DND-41 (cell line): Measurements from ENCODE around the gene UBL7.

Experiments
- ATAC-seq: fragments of 200-7000 bp; cut with Tn5 transposase; 3 replicates; pipeline ENCODE4 v1.9.1; 2021; ENCODE audit warnings: low read depth; ENCODE audit not compliant: insufficient read depth
- DNase-seq: peaks from one replicate; pipeline ENCODE4 v3.0.0-alpha.2; 2020
- H2AFZ ChIP-seq: 2 replicates; pipeline ENCODE4 v1.6.0; 2012; ENCODE audit warnings: low read depth, low read length
- H3K27ac ChIP-seq: 2 replicates; pipeline ENCODE4 v1.5.1; 2012; ENCODE audit warnings: low read length, inconsistent platforms
- H3K27me3 ChIP-seq: fragments of 200-600 bp; sonication (generic); 2 replicates; pipeline ENCODE4 v1.6.0; 2012; ENCODE audit warnings: low read length, mild to moderate bottlenecking, inconsistent platforms; ENCODE audit not compliant: insufficient read depth, poor library complexity
- H3K36me3 ChIP-seq: 2 replicates; pipeline ENCODE4 v1.5.1; 2012; ENCODE audit warnings: low read length, inconsistent platforms; ENCODE audit not compliant: insufficient read depth
- H3K4me1 ChIP-seq: 2 replicates; pipeline ENCODE4 v1.5.1; 2012; ENCODE audit warnings: mild to moderate bottlenecking, low read length; ENCODE audit not compliant: insufficient read depth
- H3K4me2 ChIP-seq: 2 replicates; pipeline ENCODE4 v1.6.0; 2012; ENCODE audit warnings: mild to moderate bottlenecking, moderate library complexity, low read length, inconsistent platforms; ENCODE audit not compliant: insufficient read depth
- H3K4me3 ChIP-seq, 2 experiments: fragments of 200-600 bp in 1 of 2; shearing (Covaris generic) in 1 of 2; 2 replicates each; pipeline ENCODE4 v1.5.1; 2012 to 2016; ENCODE audit warnings: inconsistent platforms in 2 of 2, low read length in 2 of 2, mild to moderate bottlenecking in 2 of 2, low read depth in 1 of 2, moderate library complexity in 1 of 2
- H3K79me2 ChIP-seq: 2 replicates; pipeline ENCODE4 v1.6.0; 2012; ENCODE audit warnings: low read length, inconsistent platforms; ENCODE audit not compliant: insufficient read depth
- H3K9ac ChIP-seq: 2 replicates; pipeline ENCODE4 v1.6.0; 2012; ENCODE audit warnings: low read depth, mild to moderate bottlenecking, inconsistent platforms, low read length, moderate library complexity
- H3K9me3 ChIP-seq: 2 replicates; pipeline ENCODE4 v1.5.1; 2012; ENCODE audit warnings: low read length, moderate library complexity, mild to moderate bottlenecking, inconsistent platforms; ENCODE audit not compliant: insufficient read depth, severe bottlenecking
- H4K20me1 ChIP-seq: 2 replicates; pipeline ENCODE4 v1.6.0; 2012; ENCODE audit warnings: low read length; ENCODE audit not compliant: insufficient read depth
- CTCF ChIP-seq: IDR thresholded peaks from 2 replicates; pipeline ENCODE4 v1.5.1; 2012; ENCODE audit warnings: borderline replicate concordance, low read length, moderate library complexity, mild to moderate bottlenecking; ENCODE audit not compliant: poor library complexity, severe bottlenecking; ENCODE audit errors: extremely low read depth
- EZH2 ChIP-seq: IDR thresholded peaks from 3 replicates; pipeline ENCODE4 v1.6.1; 2012; ENCODE audit warnings: borderline replicate concordance, low read depth, mild to moderate bottlenecking, moderate library complexity, low read length, inconsistent platforms; ENCODE audit not compliant: severe bottlenecking

UBL7 gene

GRCh38 chr15:74403588-74403919 is 57.4 kb downstream of the UBL7 start:
- ATAC-seq = no peak
- Histone ChIP-seq H3K4me2 (peak overlapping the region; percentile 40), H4K20me1 (no peaks in the 10 kb centered on the region), H3K4me1 (peaks cover 58% of the 10 kb centered on the region), H3K27me3 (no peaks in the 10 kb centered on the region), H2AFZ (no peak overlapping the region), H3K9ac (peak overlapping the region; percentile 38), H3K9me3 (no peaks in the 10 kb centered on the region), H3K79me2 (no peaks in the 10 kb centered on the region), H3K27ac (peak overlapping the region; percentile 99), H3K4me3 (no peak overlapping the region), H3K36me3 (no peaks in the 10 kb centered on the region)
- DNase-seq = no peak
- TF ChIP-seq EZH2 = no peak
- no peak for TF ChIP-seq CTCF

GRCh38 chr15:74402873-74403587 is 57.9 kb downstream of the UBL7 start:
- peak overlapping the region; percentile 99 for H3K27ac ChIP-seq
- 0 out of 4 replicates have a peak overlapping the region, but pooled peaks of 1 of the 2 experiments have one; percentile 9 for H3K4me3 ChIP-seq
- H3K79me2 ChIP-seq = no peaks in the 10 kb centered on the region
- no peak for TF ChIP-seq EZH2
- no peak for TF ChIP-seq CTCF
- H3K4me2 ChIP-seq = peak overlapping the region; percentile 40
- no peaks in the 10 kb centered on the region for H3K36me3 ChIP-seq
- peak; percentile 69 for ATAC-seq
- peak; percentile 92 for DNase-seq
- peak overlapping the region; percentile 57 for H3K9ac ChIP-seq
- no peak overlapping the region for H2AFZ ChIP-seq
- H3K9me3 ChIP-seq = no peaks in the 10 kb centered on the region
- H3K4me1 ChIP-seq = peaks cover 64% of the 10 kb centered on the region
- H4K20me1 ChIP-seq = no peaks in the 10 kb centered on the region
- no peaks in the 10 kb centered on the region for H3K27me3 ChIP-seq

GRCh38 chr15:74402337-74402841 is 58.6 kb downstream of the UBL7 start:
- Histone ChIP-seq H3K4me3 (no peak overlapping the region), H3K9ac (peak overlapping the region; percentile 57), H3K9me3 (no peaks in the 10 kb centered on the region), H3K79me2 (no peaks in the 10 kb centered on the region), H3K36me3 (no peaks in the 10 kb centered on the region), H3K4me2 (peak overlapping the region; percentile 40), H4K20me1 (no peaks in the 10 kb centered on the region), H3K27me3 (no peaks in the 10 kb centered on the region), H3K27ac (peak overlapping the region; percentile 99), H2AFZ (no peak overlapping the region), H3K4me1 (peaks cover 70% of the 10 kb centered on the region)
- TF ChIP-seq CTCF = no peak
- no peak for TF ChIP-seq EZH2
- no peak for ATAC-seq
- no peak for DNase-seq
